OCI-LY3 (cell line): Measurements from ENCODE around the gene GDPD4.

Experiments used
- H2AFZ ChIP-seq: fragments of 200-600, 300-600 bp; shearing (Covaris generic); 2 replicates; pipeline ENCODE4 v1.6.0; 2014; ENCODE audit warnings: antibody characterized with exemption, low read depth, low read length
- H3K27ac ChIP-seq: fragments of 200-600, 300-600 bp; sonication (generic); 2 replicates; pipeline ENCODE4 v1.5.1; 2014; ENCODE audit warnings: mild to moderate bottlenecking, low read length, moderate library complexity, mixed read lengths
- H3K27me3 ChIP-seq: fragments of 200-600, 300-600 bp; sonication (generic); 2 replicates; pipeline ENCODE4 v1.6.1; 2014; ENCODE audit warnings: low read depth, low read length, mixed read lengths
- H3K36me3 ChIP-seq: fragments of 200-600, 300-600 bp; sonication (generic); replicated peaks from 2 replicates; pipeline ENCODE3; 2014; ENCODE audit warnings: low read depth, low read length, mixed read lengths
- H3K4me1 ChIP-seq: fragments of 300-600, 200-600 bp; sonication (generic); 2 replicates; pipeline ENCODE4 v1.6.1; 2014; ENCODE audit warnings: low read length, mixed read lengths
- H3K4me2 ChIP-seq: fragments of 200-600, 300-600 bp; sonication (generic); 2 replicates; pipeline ENCODE4 v1.6.1; 2014; ENCODE audit warnings: low read length, mixed read lengths
- H3K4me3 ChIP-seq: fragments of 300-600, 200-600 bp; sonication (generic); 2 replicates; pipeline ENCODE4 v1.5.1; 2014; ENCODE audit warnings: antibody characterized with exemption, mild to moderate bottlenecking, low read length, moderate library complexity
- H3K79me2 ChIP-seq: fragments of 300-600, 200-600 bp; shearing (Covaris generic); 2 replicates; pipeline ENCODE4 v1.6.1; 2014; ENCODE audit warnings: mild to moderate bottlenecking, low read length, mixed read lengths
- H3K9ac ChIP-seq: fragments of 300-600, 200-600 bp; shearing (Covaris generic); 2 replicates; pipeline ENCODE4 v1.6.0; 2014; ENCODE audit warnings: mild to moderate bottlenecking, low read length, moderate library complexity
- H3K9me3 ChIP-seq: fragments of 200-600, 300-600 bp; shearing (Covaris generic); 2 replicates; pipeline ENCODE4 v1.6.1; 2014; ENCODE audit warnings: low read length, mixed read lengths; ENCODE audit not compliant: insufficient read depth
- H4K20me1 ChIP-seq: fragments of 200-600, 300-600 bp; sonication (generic); 2 replicates; pipeline ENCODE4 v1.6.1; 2016; ENCODE audit warnings: low read length, mixed read lengths; ENCODE audit not compliant: insufficient read depth
- CTCF ChIP-seq: fragments of 200-600, 300-600 bp; sonication (generic); IDR thresholded peaks from 2 replicates; pipeline ENCODE4 v1.5.1; 2014; ENCODE audit warnings: antibody characterized with exemption, low read length, low read depth
- EZH2phosphoT487 ChIP-seq: fragments of 200-600 bp; shearing (Covaris generic); IDR thresholded peaks from 2 replicates; pipeline ENCODE4 v1.6.1; 2018; ENCODE audit warnings: antibody characterized with exemption, mixed run types, low read depth

Gene GDPD4

GRCh38 chr11:77176996-77177395 is 124.5 kb downstream of the GDPD4 start:
- no peak overlapping the region for H3K27ac ChIP-seq
- H3K36me3 ChIP-seq, result no peaks in the 10 kb centered on the region
- no peaks in the 10 kb centered on the region for H4K20me1 ChIP-seq
- no peak overlapping the region for H3K9ac ChIP-seq
- H3K9me3 ChIP-seq, result no peaks in the 10 kb centered on the region
- no peaks in the 10 kb centered on the region for H3K4me1 ChIP-seq
- TF ChIP-seq CTCF, result no peak
- no peak for TF ChIP-seq EZH2phosphoT487
- no peaks in the 10 kb centered on the region for H3K27me3 ChIP-seq
- H3K79me2 ChIP-seq, result no peaks in the 10 kb centered on the region
- no peak overlapping the region for H3K4me3 ChIP-seq
- H3K4me2 ChIP-seq, result no peak overlapping the region
- no peak overlapping the region for H2AFZ ChIP-seq

- Histone ChIP-seq H3K4me2 (no peak overlapping the region), H3K27ac (no peak overlapping the region), H3K36me3 (no peaks in the 10 kb centered on the region), H3K27me3 (no peaks in the 10 kb centered on the region), H3K4me3 (no peak overlapping the region), H3K9me3 (no peaks in the 10 kb centered on the region), H3K9ac (no peak overlapping the region), H3K4me1 (no peaks in the 10 kb centered on the region), H4K20me1 (no peaks in the 10 kb centered on the region), H3K79me2 (no peaks in the 10 kb centered on the region), H2AFZ (no peak overlapping the region)
- TF ChIP-seq EZH2phosphoT487, result no peak
Measured at GRCh38 chr11:77175869-77176539, 125.5 kb downstream of the GDPD4 start.

GRCh38 chr11:77175021-77175842 is 126.3 kb downstream of the GDPD4 start:
- no peak overlapping the region for H3K9ac ChIP-seq
- no peak overlapping the region for H2AFZ ChIP-seq
- H3K79me2 ChIP-seq, result no peaks in the 10 kb centered on the region
- no peaks in the 10 kb centered on the region for H3K4me1 ChIP-seq
- H3K27me3 ChIP-seq, result no peaks in the 10 kb centered on the region
- H3K4me3 ChIP-seq, result no peak overlapping the region
- TF ChIP-seq EZH2phosphoT487 (no peak), CTCF (no peak)
- H3K36me3 ChIP-seq, result no peaks in the 10 kb centered on the region
- no peak overlapping the region for H3K27ac ChIP-seq
- no peaks in the 10 kb centered on the region for H3K9me3 ChIP-seq
- no peak overlapping the region for H3K4me2 ChIP-seq
- H4K20me1 ChIP-seq, result no peaks in the 10 kb centered on the region

- Histone ChIP-seq H3K27me3 (no peaks in the 10 kb centered on the region), H3K79me2 (no peaks in the 10 kb centered on the region), H2AFZ (no peak overlapping the region), H4K20me1 (no peaks in the 10 kb centered on the region), H3K4me3 (no peak overlapping the region), H3K27ac (no peak overlapping the region), H3K9ac (no peak overlapping the region), H3K4me1 (no peaks in the 10 kb centered on the region), H3K36me3 (no peaks in the 10 kb centered on the region), H3K4me2 (no peak overlapping the region), H3K9me3 (no peaks in the 10 kb centered on the region)
- TF ChIP-seq EZH2phosphoT487 (no peak), CTCF (no peak)
Measured at GRCh38 chr11:77174559-77174958, 126.9 kb downstream of the GDPD4 start.
